Measurements from ENCODE around the gene BACE2. TPM values are rescaled to one million over a fixed set of nuclear protein-coding genes. Genes with fewer than 3 reads are reported as not detected.

BACE2 gene
- total RNA-seq, 2 experiments from 2014 or later = 0.77 to 1.1 TPM

GRCh38 chr21:41256771-41257702 is 89.1 kb downstream of the BACE2 start:
- ChIA-PET CTCF (no interaction called here), POLR2A (no interaction called here)
- Mint-ChIP-seq H3K27ac (no peak overlapping the region), H3K27me3 (peaks cover 10% of the 10 kb centered on the region), H3K36me3 (peaks cover 4% of the 10 kb centered on the region), H3K9me3 (peaks cover 19% of the 10 kb centered on the region), H3K4me3 (no peak overlapping the region), H3K4me1 (ENCODE audit: low read depth) (no peaks in the 10 kb centered on the region)
- intact Hi-C loops (cut with micrococcal nuclease) = no loop called here
- DNase-seq = no peak

GRCh38 chr21:41258617-41259016 is 90.7 kb downstream of the BACE2 start:
- intact Hi-C loops (cut with micrococcal nuclease) = no loop called here
- H3K27ac Mint-ChIP-seq = no peak overlapping the region
- no peaks in the 10 kb centered on the region for H3K4me1 Mint-ChIP-seq (ENCODE audit: low read depth)
- CTCF ChIA-PET = no interaction called here
- H3K36me3 Mint-ChIP-seq = peaks cover 4% of the 10 kb centered on the region
- no peak for DNase-seq
- peaks cover 19% of the 10 kb centered on the region for H3K9me3 Mint-ChIP-seq
- POLR2A ChIA-PET = no interaction called here
- no peak overlapping the region for H3K4me3 Mint-ChIP-seq
- H3K27me3 Mint-ChIP-seq = peaks cover 12% of the 10 kb centered on the region

GRCh38 chr21:41260428-41260827 is 92.5 kb downstream of the BACE2 start:
- H3K36me3 Mint-ChIP-seq = peaks cover 4% of the 10 kb centered on the region
- peaks cover 19% of the 10 kb centered on the region for H3K27me3 Mint-ChIP-seq
- no peak overlapping the region for H3K4me3 Mint-ChIP-seq
- peaks cover 11% of the 10 kb centered on the region for H3K9me3 Mint-ChIP-seq
- H3K27ac Mint-ChIP-seq = no peak overlapping the region
- intact Hi-C loops (cut with micrococcal nuclease) = no loop called here
- CTCF ChIA-PET = no interaction called here
- POLR2A ChIA-PET = no interaction called here
- H3K4me1 Mint-ChIP-seq (ENCODE audit: low read depth) = no peaks in the 10 kb centered on the region
- no peak for DNase-seq

- ChIA-PET POLR2A (no interaction called here), CTCF (no interaction called here)
- Mint-ChIP-seq H3K36me3 (no peaks in the 10 kb centered on the region), H3K4me1 (ENCODE audit: low read depth) (no peaks in the 10 kb centered on the region), H3K27me3 (peaks cover 31% of the 10 kb centered on the region), H3K27ac (no peak overlapping the region), H3K4me3 (no peak overlapping the region), H3K9me3 (peaks cover 14% of the 10 kb centered on the region)
- DNase-seq = no peak
- intact Hi-C loops (cut with micrococcal nuclease) = no loop called here
Measured at GRCh38 chr21:41267346-41267745, 99.4 kb downstream of the BACE2 start.

- intact Hi-C loops (cut with micrococcal nuclease) = no loop called here
- Mint-ChIP-seq H3K36me3 (peaks cover 4% of the 10 kb centered on the region), H3K9me3 (peaks cover 21% of the 10 kb centered on the region), H3K27ac (no peak overlapping the region), H3K27me3 (peaks cover 20% of the 10 kb centered on the region), H3K4me1 (ENCODE audit: low read depth) (no peaks in the 10 kb centered on the region), H3K4me3 (no peak overlapping the region)
- no peak for DNase-seq
- POLR2A ChIA-PET = no interaction called here
- CTCF ChIA-PET = no interaction called here
Measured at GRCh38 chr21:41269535-41269934, 101.6 kb downstream of the BACE2 start.

GRCh38 chr21:41277196-41277595 is 109.2 kb downstream of the BACE2 start:
- Mint-ChIP-seq H3K27me3 (peaks cover 28% of the 10 kb centered on the region), H3K4me1 (ENCODE audit: low read depth) (no peaks in the 10 kb centered on the region), H3K27ac (no peak overlapping the region), H3K9me3 (peaks cover 11% of the 10 kb centered on the region), H3K4me3 (no peak overlapping the region), H3K36me3 (peaks cover 4% of the 10 kb centered on the region)
- POLR2A ChIA-PET = no interaction called here
- CTCF ChIA-PET = no interaction called here
- DNase-seq = no peak
- intact Hi-C loops (cut with micrococcal nuclease) = no loop called here

- no peak overlapping the region for H3K4me3 Mint-ChIP-seq
- ChIA-PET POLR2A (no interaction called here), CTCF (no interaction called here)
- no peaks in the 10 kb centered on the region for H3K4me1 Mint-ChIP-seq (ENCODE audit: low read depth)
- peaks cover 31% of the 10 kb centered on the region for H3K27me3 Mint-ChIP-seq
- peaks cover 6% of the 10 kb centered on the region for H3K9me3 Mint-ChIP-seq
- peaks cover 1% of the 10 kb centered on the region for H3K36me3 Mint-ChIP-seq
- DNase-seq = no peak
- no peak overlapping the region for H3K27ac Mint-ChIP-seq
- intact Hi-C loops (cut with micrococcal nuclease) = no loop called here
Measured at GRCh38 chr21:41277846-41278245, 109.9 kb downstream of the BACE2 start.

- Mint-ChIP-seq H3K4me3 (no peak overlapping the region), H3K27ac (no peak overlapping the region), H3K4me1 (ENCODE audit: low read depth) (no peaks in the 10 kb centered on the region), H3K36me3 (no peaks in the 10 kb centered on the region), H3K9me3 (no peaks in the 10 kb centered on the region), H3K27me3 (peaks cover 33% of the 10 kb centered on the region)
- intact Hi-C loops (cut with micrococcal nuclease) = loop anchor here (5.0 to 10.0 kb wide), 4 partner anchors 84 to 487 kb away; partner anchors contain the start of genes MX2 and RIPK4
- ChIA-PET CTCF (interaction anchor here (1.0 to 5.2 kb wide), 2 partner anchors 10 to 180 kb away, joined by 3 to 66 read pairs; no protein-coding TSS in a partner anchor), POLR2A (no interaction called here)
- no peak for DNase-seq
Measured at GRCh38 chr21:41280115-41280919, 112.4 kb downstream of the BACE2 start.

- CTCF ChIA-PET = interaction anchor here (0.7 to 5.2 kb wide), 29 partner anchors 9 to 835 kb away, joined by 3 to 66 read pairs (median 5); no protein-coding TSS in a partner anchor
- intact Hi-C loops (cut with micrococcal nuclease) = loop anchor here (5.0 to 10.0 kb wide), 4 partner anchors 82 to 485 kb away; partner anchors contain the start of genes MX2 and RIPK4
- Mint-ChIP-seq H3K27me3 (peaks cover 24% of the 10 kb centered on the region), H3K4me1 (ENCODE audit: low read depth) (no peaks in the 10 kb centered on the region), H3K27ac (no peak overlapping the region), H3K9me3 (no peaks in the 10 kb centered on the region), H3K4me3 (no peak overlapping the region), H3K36me3 (no peaks in the 10 kb centered on the region)
- no peak for DNase-seq
- POLR2A ChIA-PET = no interaction called here
Measured at GRCh38 chr21:41282412-41282811, 114.5 kb downstream of the BACE2 start.

- CTCF ChIA-PET = interaction anchor here (0.6 to 5.2 kb wide), 61 partner anchors 8 to 834 kb away, joined by 3 to 66 read pairs (median 4); no protein-coding TSS in a partner anchor
- peak; percentile 45 for DNase-seq
- intact Hi-C loops (cut with micrococcal nuclease) = loop anchor here (1.0 to 10.0 kb wide), 5 partner anchors 81 to 484 kb away; partner anchors contain the start of genes MX2 and RIPK4
- no peaks in the 10 kb centered on the region for H3K36me3 Mint-ChIP-seq
- H3K9me3 Mint-ChIP-seq = no peaks in the 10 kb centered on the region
- no peaks in the 10 kb centered on the region for H3K4me1 Mint-ChIP-seq (ENCODE audit: low read depth)
- POLR2A ChIA-PET = no interaction called here
- H3K27ac Mint-ChIP-seq = no peak overlapping the region
- H3K4me3 Mint-ChIP-seq = no peak overlapping the region
- peaks cover 24% of the 10 kb centered on the region for H3K27me3 Mint-ChIP-seq
Measured at GRCh38 chr21:41283211-41283818, 115.4 kb downstream of the BACE2 start.

GRCh38 chr21:41289431-41289830 is 121.5 kb downstream of the BACE2 start:
- POLR2A ChIA-PET = no interaction called here
- no peaks in the 10 kb centered on the region for H3K36me3 Mint-ChIP-seq
- CTCF ChIA-PET = no interaction called here
- peaks cover 4% of the 10 kb centered on the region for H3K4me1 Mint-ChIP-seq (ENCODE audit: low read depth)
- H3K27ac Mint-ChIP-seq = no peak overlapping the region
- H3K27me3 Mint-ChIP-seq = peaks cover 16% of the 10 kb centered on the region
- no peaks in the 10 kb centered on the region for H3K9me3 Mint-ChIP-seq
- no peak for DNase-seq
- H3K4me3 Mint-ChIP-seq = no peak overlapping the region
- intact Hi-C loops (cut with micrococcal nuclease) = loop anchor here (10.0 kb wide), 2 partner anchors 75 to 325 kb away; partner anchors contain the start of gene MX2

Data from activated CD4-positive, alpha-beta memory T cell treated with anti-CD3 and anti-CD28 coated beads for 36 hours (primary cell).